Stimulated activated CD8-positive, alpha-beta memory T cell treated with anti-CD3 and anti-CD28 coated beads, Interleukin-4, amount 100 ng/mL, for 1 hour (primary cell): ENCODE results near the gene DDX11.
"Not testable (repeated sequence)": the region's sequence is repeated elsewhere in the genome, so short reads cannot be mapped to it uniquely, and the experiment has no call there.

Experiments used
- DNase-seq, 2 donors: peaks; one replicate each; pipeline ENCODE4 v3.0.0-alpha.2; 2020; ENCODE audit warnings: low read depth in 2 of 2, low spot score in 1 of 2

Gene DDX11

DNA sequence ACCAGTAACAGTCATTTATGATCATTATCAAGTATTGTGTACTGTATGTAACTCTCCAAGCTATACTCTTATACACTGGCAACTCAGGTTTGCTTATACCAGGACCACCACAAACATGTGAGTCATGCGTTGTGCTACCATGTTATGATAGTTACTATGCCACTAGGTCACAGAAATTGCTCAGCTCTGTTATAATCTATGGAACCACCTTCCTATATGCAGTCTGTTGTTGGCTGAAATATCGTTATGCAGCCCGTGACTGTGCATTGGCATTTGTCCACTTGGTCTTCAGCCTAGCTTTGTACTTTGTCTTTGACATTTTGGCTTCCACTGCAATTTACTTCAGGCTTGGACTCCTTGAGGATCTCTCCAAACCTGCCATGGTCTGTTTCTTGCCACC lies 7.5 kb upstream of the DDX11 start:
- DNase-seq = not testable (repeated sequence)

DNA sequence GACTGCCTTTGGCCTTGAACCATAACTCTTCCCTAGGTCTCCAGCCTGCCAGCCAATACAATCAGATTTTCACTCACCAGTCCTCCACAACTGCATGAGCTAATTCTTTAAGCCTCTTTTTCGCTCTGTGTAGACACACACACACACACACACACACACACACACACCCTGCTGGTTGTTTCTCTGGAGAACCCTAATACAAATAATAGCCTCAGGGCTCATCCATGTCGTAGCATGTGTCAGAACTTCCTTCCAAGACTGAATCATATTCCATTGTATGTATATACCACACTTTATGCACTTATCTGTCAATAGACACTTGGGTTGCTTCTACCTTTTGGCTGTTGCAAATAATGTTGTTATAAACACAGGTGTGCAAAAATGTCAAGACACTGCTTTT lies 6.0 kb upstream of the DDX11 start:
- DNase-seq = not testable (repeated sequence)

DNA sequence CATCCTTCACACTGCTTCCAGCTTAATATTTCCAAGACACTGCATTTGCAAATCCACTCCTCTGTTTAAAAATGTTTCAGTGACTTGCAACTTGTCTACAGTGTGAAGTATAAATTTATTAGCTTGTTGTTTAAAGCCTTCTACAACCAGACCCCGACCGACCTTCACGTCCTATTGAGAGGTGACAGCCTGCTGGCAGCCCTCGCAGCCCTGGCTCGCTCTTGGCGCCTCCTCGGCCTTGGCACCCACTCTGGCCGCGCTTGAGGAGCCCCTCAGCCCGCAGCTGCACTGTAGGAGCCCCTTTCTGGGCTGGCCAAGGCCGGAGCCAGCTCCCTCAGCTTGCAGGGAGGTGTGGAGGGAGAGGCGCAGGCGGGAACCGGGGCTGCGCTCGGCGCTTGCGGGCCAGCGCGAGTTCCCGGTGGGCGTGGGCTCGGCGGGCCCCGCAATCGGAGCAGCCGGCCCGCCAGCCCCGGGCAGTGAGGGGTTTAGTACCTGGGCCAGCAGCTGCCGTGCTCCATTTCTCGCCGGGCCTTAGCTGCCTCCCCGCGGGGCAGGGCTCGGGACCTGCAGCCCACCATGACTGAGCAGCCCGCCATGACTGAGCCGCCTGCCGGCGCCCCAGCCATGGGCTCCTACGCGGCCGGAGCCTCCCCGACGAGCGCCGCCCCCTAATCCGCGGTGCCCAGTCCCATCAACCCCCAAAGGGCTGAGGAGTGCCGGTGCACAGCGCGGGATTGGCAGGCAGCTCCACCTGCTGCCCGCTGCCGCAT lies 2.5 kb upstream of the DDX11 start:
- DNase-seq = not testable (repeated sequence)

DNA sequence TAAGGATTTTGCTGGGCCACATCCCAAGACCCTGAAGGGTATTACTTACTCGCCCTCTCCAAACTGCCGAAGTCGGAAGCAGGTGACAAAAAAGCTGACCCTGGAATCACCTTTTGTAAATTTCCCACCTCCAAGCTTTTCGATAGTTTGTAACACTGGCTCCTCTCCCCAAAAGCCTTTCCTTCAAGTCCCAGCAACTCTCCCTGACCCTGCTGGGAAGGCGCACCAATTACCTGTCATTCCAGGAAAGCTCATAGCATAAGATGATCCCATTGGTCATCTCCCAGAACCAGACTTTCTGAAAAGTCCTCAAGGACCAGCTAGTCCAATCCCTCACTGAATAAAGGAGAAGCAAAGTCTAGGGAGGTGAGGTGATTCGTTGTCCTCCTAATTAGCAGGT lies 698 bp upstream of the DDX11 start:
- not testable (repeated sequence) for DNase-seq

DNA sequence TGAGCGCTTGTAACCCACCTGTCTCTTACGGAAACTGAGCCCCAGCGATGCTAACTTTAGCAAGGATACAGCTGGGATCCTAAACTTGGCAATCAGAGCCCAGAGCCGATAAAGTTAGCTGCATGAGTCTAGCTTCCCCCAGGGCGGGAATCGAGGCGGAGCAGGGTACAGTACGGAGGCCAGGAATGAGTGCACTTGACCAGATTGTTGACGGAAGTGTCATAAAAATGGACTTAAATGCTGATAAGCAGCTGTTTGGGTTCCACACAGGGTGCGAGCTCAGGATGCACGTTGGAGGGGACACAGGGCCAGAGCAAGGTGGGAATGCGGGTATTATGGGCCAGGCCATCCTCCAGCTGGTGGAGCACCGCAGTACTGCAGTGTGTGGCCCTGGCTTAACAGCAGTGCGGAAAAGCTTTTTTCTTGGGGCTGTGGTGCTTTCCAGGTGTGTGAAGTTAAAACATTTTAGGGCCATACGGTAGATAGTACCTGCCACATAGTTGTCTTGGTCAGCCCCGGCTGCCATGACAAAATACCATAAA lies 744 bp downstream of the DDX11 start:
- not testable (repeated sequence) for DNase-seq

DNA sequence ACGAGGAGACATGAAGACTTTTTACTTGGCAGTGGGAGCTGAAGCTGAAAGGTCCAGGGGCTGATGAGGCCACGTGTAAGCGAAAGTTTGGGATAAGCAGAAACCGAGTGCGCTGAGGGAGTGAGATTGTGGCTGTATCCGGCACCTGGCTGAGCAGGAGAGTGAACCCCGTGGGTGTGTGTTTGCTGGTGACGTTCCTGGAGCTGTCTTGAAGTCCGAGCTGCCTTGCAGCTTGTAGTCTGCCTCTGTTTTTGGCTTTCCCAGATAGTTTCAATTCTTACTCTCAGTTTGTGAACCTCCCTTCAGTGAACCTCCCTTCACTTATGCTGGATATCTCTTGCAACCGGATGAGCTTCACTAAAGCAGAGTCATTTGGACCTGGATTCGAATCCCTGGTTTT lies 2.5 kb downstream of the DDX11 start:
- DNase-seq = not testable (repeated sequence)

DNA sequence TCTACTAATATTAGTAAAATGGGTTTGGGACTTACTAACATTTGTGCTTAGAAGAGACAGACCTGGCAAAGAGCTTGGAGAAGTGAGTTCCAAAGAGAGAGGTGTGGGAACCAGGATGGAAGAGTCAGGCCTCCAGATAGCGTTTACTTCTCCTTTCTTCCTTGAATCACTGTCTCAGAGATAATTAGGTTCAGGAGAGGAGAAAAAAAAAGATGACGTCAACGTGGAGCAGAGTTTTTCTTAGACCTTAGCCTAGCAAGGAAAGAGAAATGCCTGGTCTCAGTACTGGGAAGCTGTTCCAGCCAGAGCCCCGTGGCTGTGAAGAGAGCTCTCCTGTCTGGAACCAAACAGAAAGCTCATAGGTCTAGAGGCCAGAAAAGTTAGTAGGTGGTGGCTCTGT lies 3.4 kb downstream of the DDX11 start:
- DNase-seq = not testable (repeated sequence)

DNA sequence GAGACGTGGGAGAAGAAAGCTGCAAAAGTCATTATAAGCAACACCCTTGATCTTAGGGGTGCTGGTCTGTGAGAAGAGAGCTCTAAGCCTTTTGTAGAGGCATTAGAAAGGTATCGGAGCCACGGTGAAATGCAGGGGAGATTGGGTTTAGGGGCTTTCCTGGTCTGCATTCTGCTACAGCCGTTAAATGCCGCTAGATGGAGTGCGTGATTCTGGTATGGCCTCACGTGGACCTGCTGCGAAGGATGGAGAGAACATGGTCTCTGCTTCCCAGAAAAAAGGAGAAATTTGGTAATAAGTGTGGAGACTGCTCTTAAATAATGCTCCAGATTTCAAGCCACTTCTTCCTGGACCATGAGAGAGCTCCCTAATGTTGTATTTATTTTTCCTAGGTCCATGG lies 4.3 kb downstream of the DDX11 start:
- not testable (repeated sequence) for DNase-seq

DNA sequence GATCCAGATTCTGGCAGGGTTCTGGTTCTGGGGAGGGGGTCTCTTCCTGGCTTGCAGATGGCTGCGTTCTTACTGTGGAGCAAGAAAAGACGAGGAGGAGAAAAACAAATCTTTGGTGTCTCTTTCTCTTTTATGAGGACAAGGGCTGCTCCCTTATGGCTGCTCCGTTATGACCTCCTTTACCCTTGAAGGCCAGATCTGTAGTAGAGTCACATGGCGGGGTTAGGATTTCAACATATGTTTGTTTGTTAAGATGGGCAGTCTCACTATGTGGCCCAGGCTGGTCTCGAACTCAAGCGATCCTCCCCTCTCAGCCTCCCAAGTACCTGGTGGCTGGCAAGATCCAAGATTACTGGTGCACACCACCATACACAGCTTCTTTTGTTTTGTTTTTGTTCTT lies 5.8 kb downstream of the DDX11 start:
- not testable (repeated sequence) for DNase-seq

DNA sequence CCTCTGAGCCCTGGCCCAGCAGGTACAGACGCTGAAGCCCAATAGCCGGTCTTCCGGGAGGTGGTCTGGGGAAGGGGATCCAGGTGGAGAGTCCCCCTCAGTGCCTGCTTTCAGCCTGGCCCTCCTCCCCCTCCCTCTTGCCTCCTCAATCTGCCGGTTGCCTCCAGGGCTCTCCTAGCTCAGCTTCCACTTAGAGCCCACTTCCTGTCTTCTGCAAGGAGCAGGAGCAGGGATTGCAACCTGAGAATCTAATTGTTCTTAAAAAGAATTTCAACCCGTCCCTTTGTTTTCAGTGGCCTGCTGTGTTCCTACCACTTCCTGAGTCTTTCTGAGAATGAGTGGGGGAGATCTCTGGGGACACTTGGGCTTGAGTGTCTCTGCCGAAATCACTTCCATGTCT lies 6.6 kb downstream of the DDX11 start:
- DNase-seq = not testable (repeated sequence)

DNA sequence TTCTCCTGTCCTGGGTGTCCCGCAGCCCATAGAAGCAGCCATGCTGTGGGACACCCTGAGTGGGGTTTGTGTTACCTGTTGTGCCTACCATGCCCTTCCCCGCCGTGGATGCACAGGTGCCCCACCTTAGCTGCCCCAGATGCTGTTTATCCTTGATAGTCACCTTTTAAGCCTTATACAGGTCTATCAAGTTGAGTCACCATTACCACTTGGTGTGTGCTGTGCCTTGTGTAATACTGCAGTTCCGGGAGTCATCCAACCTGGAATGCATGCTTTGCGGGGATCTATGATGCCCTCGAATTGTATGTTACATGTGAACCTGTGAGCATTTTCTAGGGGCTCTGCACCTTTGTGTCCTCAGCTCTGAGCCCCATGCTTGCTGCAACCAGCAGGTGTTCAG lies 7.6 kb downstream of the DDX11 start:
- DNase-seq = not testable (repeated sequence)

DNA sequence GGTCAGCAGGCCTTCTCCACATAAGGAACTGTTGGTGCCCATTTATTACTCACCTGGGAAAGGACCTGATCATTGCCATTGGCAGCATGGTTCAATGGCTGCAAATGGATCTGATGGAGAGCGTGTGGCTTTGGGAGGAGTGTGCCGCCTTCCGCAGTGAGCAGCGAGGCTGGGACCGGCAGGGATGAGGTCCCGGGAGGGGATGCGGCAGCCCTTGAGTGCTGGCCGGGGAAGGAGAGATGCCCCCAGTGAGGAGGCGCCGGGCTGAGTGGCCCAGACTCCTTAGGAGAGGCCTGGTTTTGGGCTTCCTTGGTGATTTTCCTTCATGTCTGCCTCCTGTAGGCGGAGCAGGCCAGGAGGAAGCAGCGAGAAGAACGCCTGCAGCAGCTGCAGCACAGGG lies 10.6 kb downstream of the DDX11 start:
- not testable (repeated sequence) for DNase-seq

DNA sequence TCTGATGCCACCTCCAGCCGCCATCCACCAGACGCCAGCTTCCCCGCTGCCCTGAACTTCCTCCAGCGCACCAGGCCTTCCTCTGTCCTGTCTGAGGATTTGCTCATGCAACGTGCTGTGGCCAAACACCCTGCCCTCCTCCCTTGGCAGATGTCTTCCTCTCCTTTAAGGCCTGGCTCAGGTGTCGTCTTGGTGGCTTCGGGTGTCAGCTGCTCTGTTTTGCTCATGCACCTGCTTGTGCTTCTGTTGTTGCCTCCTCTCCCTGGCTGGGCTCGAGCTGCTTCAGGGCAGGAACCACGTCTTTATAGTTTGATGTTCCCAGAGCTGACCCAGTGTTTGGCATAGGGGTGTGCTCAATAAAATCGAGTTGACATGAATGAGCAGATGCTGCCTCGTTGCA lies 12.4 kb downstream of the DDX11 start:
- DNase-seq = not testable (repeated sequence)

DNA sequence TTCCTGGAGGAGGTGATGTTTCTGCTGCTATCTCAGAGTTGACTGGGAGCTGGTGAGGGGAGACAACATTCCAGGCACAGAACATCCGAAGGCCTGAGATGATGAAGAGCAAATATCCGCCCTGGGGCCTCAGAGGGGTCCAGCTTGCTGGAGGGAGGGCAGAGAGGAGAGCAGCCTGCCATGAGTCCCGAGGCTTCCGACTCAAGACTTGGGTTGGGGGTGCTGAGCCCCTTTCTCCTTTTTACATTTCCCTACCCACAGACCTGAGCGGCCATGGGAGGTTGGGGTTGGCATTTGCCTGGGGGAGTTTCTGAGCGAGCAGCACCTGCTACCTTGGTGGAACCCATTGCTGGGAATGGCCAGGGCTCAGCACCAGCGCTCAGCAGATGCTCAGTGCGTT lies 13.8 kb downstream of the DDX11 start:
- DNase-seq = not testable (repeated sequence)

DNA sequence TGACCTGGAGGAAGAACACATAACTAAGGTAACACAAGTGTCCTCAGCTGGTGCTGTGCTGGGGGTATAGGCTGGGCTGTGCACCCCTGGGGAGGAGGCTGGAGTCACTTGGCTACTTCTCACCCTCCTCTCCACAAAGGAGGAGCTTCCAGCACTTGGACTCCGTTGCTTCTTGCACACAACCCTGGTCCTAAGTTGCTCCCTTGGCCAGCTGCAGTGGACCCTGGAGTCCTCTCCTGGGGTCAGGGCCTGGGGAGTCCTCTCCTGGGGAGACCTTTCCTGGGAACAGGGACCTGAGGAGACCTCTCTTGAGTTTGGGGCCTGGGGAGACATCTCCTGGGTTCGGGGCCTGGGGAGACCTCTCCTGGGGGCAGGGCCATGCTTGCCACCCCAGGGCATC lies 14.3 kb downstream of the DDX11 start:
- not testable (repeated sequence) for DNase-seq

DNA sequence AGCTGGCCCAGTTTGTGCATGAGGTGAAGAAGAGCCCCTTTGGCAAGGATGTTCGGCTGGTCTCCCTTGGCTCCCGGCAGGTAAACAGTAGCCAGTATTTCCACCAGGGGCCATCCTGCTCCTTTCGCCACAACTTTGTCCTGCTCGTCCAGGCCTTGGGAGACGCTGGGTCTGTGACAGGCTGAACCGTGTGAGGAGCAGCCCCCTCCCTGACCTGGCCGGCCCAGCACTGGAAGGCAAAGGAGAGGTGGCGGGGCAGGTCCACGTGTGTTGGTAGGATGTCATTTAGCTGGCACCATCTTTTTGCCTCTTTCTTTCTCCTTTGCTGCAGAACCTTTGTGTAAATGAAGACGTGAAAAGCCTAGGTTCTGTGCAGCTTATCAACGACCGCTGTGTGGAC lies 15.4 kb downstream of the DDX11 start:
- no peak for DNase-seq

DNA sequence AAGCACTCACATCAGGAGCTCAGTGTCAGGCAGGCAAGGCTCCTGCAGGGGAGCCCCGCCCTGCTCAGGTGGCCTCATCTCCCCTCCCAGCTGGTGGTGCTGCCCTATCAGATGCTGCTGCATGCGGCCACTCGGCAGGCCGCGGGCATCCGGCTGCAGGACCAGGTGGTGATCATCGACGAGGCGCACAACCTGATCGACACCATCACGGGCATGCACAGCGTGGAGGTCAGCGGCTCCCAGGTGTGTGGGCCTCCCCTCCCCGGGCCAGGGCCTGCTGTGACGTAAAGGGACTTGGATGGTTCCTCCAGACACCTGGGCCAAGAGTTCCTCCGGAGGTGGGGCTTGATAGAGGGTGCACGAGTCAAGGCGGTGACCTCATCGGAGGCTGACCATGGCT lies 18.0 kb downstream of the DDX11 start:
- not testable (repeated sequence) for DNase-seq

DNA sequence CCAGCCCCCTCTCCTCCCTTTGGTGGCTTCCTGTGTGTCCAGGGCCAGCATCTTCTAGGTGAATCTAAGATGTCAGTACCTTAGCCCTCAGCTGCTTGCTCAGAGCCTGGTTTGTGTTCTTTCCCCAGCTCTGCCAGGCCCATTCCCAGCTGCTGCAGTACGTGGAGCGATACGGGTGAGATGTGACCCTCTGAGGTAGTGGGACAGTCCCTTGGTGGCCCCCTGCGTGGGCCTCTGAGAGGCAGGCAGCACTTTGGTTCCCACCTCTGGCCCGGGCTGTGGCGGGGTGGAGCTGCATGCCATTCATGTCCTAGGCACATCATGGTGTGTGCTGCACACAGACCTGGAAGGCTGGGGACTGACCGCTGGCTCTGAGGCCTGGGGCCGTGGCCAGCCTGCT lies 19.1 kb downstream of the DDX11 start:
- not testable (repeated sequence) for DNase-seq

DNA sequence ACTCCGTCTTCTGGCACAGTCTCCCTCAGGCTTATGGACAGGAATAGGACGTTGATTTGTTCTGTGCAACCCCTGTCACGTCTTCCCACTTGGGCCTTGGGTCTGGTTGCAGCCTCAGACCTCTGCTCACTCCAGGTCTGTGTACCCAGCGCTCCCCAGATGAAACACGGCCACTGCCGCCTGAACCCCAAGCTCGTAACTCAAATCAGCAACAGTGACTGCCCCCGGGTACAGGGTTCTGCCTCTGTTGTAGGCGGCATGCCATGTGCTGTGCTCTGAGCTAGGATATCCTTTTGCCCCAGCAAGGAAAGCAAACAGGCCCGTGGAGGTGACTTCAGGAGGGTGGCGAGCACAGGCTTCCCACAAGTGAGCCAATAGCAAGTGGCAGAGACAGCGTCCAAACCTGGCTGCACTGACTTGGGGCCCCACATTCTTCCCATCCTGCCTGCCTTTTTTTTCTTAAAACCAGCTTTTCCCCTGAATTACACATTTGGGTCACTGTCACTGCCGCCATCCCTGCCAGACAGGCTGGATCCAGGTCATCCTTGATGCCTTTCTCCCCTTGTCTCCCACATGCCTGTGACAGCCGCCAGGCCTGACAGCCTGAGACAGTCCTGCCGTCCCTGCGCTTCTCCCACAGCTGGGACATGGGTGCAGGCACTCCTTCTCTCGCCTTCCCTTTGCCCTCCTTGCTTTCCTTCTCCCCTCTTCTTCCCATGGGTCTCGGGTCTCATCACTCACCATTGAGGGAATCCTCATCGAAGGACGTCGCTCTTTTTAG lies 21.6 kb downstream of the DDX11 start:
- DNase-seq = not testable (repeated sequence)

DNA sequence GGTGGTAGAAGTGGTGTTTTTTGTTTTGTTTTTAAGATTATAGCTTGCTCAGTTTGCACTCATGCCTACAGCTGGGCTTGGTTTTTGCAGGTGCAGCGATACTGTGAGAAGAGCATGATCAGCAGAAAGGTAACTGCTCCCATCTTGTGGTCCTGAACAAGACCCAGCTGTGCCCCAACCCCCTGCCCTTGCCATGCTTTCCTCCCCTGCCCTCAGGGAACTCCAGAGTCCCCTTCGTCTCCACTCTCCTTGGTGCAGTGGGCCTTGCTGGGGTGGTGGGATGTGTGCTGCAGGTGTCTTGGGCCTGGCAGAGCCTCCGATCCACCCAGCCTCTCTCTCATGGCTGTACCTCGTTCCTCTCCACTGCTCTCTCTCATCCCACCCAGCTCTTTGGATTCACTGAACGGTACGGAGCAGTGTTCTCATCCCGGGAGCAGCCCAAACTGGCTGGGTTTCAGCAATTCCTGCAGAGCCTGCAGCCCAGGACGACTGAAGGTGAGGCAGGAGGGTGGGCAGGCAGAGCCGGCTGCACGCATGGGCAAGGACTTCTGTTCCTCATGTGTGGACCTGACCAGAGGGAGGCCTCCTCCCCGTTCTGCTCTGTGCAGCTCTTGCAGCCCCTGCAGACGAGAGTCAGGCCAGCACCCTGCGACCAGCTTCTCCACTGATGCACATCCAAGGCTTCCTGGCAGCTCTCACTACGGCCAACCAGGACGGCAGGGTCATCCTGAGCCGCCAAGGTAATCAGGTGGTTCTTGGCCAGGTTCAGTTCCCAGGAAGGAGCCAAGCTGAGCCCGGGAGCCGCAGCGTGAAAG lies 22.8 kb downstream of the DDX11 start:
- not testable (repeated sequence) for DNase-seq

DNA sequence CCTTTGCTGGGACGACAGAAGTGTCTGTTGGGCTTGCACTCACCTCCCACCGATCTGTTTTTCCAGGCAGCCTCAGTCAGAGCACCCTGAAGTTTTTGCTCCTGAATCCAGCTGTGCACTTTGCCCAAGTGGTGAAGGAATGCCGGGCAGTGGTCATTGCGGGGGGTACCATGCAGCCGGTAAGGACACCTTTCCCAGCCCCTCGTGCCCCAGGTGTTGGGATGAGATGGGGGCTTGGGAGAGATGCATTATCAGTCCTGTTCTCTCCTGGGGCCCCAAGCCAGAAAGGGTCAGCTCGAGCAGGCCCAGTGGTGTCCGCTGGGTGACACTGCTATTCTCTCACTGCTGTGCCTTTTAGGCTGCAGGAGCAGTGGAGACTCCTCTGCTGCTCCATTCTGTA lies 24.2 kb downstream of the DDX11 start:
- DNase-seq = not testable (repeated sequence)
